Right ventricle myocardium inferior (tissue), 1 donor: ENCODE results near the gene RCOR1. TPM values are rescaled to one million over a fixed set of nuclear protein-coding genes. Genes with fewer than 3 reads are reported as not detected.
"Not testable (repeated sequence)": the region's sequence is repeated elsewhere in the genome, so short reads cannot be mapped to it uniquely, and the experiment has no call there.

Experiments used
- ATAC-seq: fragments of 200-7000 bp; cut with Tn5 transposase; one replicate; pipeline ENCODE4 v1.9.1; 2020; ENCODE audit warnings: mild to moderate bottlenecking, moderate library complexity
- DNase-seq: peaks from one replicate; pipeline ENCODE4 v3.0.0; 2021; ENCODE audit errors: missing footprints
- intact Hi-C: fragments of 100-400 bp; cut with DNase I; formaldehyde crosslinking; loops from one replicate; pipeline ENCODE4 v1.11.0; 2022
- long read RNA-seq: library from polyadenylated mRNA; unstranded; transcript quantifications from one replicate; pipeline ENCODE4 v2.0.0, GENCODE V29; 2021
- total RNA-seq: library from RNA; stranded (reverse); fragmentation: NEBNext Ultra II Directional; extraction: Animal tissue kit (Norgen Biotek cat#: 25700); gene quantifications from one replicate; pipeline ENCODE4 v1.2.1, GENCODE V29; 2021
- donor health status: DM: no; HTN: yes; CAD: no; lungs with severe emphysema.

The RCOR1 gene
- 11.9 TPM for total RNA-seq
- long read RNA-seq, partial matches to known transcripts, result 1 of 1 reads
- long read RNA-seq, other reads (novel, unspliced or antisense), result 0 of 1 reads

- DNase-seq (peak; percentile 98), ATAC-seq (peak; percentile 96)
- intact Hi-C loops, result loop anchor here (10.0 kb wide), 3 partner anchors 103 to 227 kb away; partner anchors contain the start of genes CINP and TECPR2
Measured at GRCh38 chr14:102591944-102592762, at the start of gene RCOR1. RCOR1 (plus strand) TSS chr14:102592649; CDS start chr14:102592887, 238 bp downstream.

GRCh38 chr14:102544046-102544746, 48.3 kb upstream of the RCOR1 start:
- intact Hi-C loops, result no loop called here
- DNase-seq (no peak), ATAC-seq (no peak)

- intact Hi-C loops, result no loop called here
- peak; percentile 27 for ATAC-seq
- no peak for DNase-seq
Measured at GRCh38 chr14:102544747-102545460, 47.5 kb upstream of the RCOR1 start.

GRCh38 chr14:102545461-102546265, 46.8 kb upstream of the RCOR1 start:
- intact Hi-C loops, result no loop called here

GRCh38 chr14:102548616-102549240, 43.7 kb upstream of the RCOR1 start:
- ATAC-seq, result no peak

More at GRCh38 chr14:102545461-102546265, 46.8 kb upstream of the RCOR1 start:
- ATAC-seq (peak; percentile 19), DNase-seq (no peak)

GRCh38 chr14:102550927-102551401, 41.5 kb upstream of the RCOR1 start:
- DNase-seq, intact Hi-C loops, ATAC-seq: not testable (repeated sequence)

More at GRCh38 chr14:102548616-102549240, 43.7 kb upstream of the RCOR1 start:
- DNase-seq, result no peak
- intact Hi-C loops, result no loop called here

- intact Hi-C loops, result no loop called here
- ATAC-seq (no peak), DNase-seq (no peak)
Measured at GRCh38 chr14:102551995-102552705, 40.3 kb upstream of the RCOR1 start.

- ATAC-seq, result peak; percentile 62
- intact Hi-C loops, result no loop called here
- peak; percentile 74 for DNase-seq
Measured at GRCh38 chr14:102554821-102555819, 37.3 kb upstream of the RCOR1 start.

- ATAC-seq, result no peak
- intact Hi-C loops, result no loop called here
- DNase-seq, result no peak
Measured at GRCh38 chr14:102556098-102556677, 36.3 kb upstream of the RCOR1 start.

GRCh38 chr14:102557434-102558226, 34.8 kb upstream of the RCOR1 start:
- intact Hi-C loops, result no loop called here
- no peak for DNase-seq
- no peak for ATAC-seq

- no peak for ATAC-seq
- no peak for DNase-seq
- intact Hi-C loops, result no loop called here
Measured at GRCh38 chr14:102558556-102558955, 33.9 kb upstream of the RCOR1 start.

GRCh38 chr14:102560458-102561261, 31.8 kb upstream of the RCOR1 start:
- no peak for DNase-seq
- intact Hi-C loops, result no loop called here
- no peak for ATAC-seq

GRCh38 chr14:102565331-102565887, 27.0 kb upstream of the RCOR1 start:
- peak; percentile 48 for ATAC-seq
- intact Hi-C loops, result no loop called here
- DNase-seq, result no peak

- ATAC-seq (no peak), DNase-seq (no peak)
- intact Hi-C loops, result no loop called here
Measured at GRCh38 chr14:102565959-102566358, 26.5 kb upstream of the RCOR1 start.
